ACC112 (cell line): ENCODE data around the gene ALOXE3.

Source experiments
- H2AFZ ChIP-seq: fragments of 200-600 bp; sonication (generic); one replicate; pipeline ENCODE4 v1.6.0; 2017; ENCODE audit warnings: antibody characterized with exemption, low read length; ENCODE audit not compliant: unreplicated experiment
- H3K27ac ChIP-seq: fragments of 200-600 bp; sonication (generic); 2 replicates; pipeline ENCODE4 v1.5.1; 2014; ENCODE audit warnings: low read depth, mild to moderate bottlenecking, antibody characterized with exemption, low read length, moderate library complexity
- H3K27me3 ChIP-seq: fragments of 200-600 bp; sonication (generic); 2 replicates; pipeline ENCODE4 v1.6.1; 2014; ENCODE audit warnings: mild to moderate bottlenecking, antibody characterized with exemption, low read length, moderate library complexity, mixed read lengths; ENCODE audit not compliant: insufficient read depth
- H3K36me3 ChIP-seq: fragments of 200-600 bp; sonication (generic); 2 replicates; pipeline ENCODE4 v1.6.1; 2016; ENCODE audit warnings: mild to moderate bottlenecking, antibody characterized with exemption, low read length, moderate library complexity, mixed read lengths; ENCODE audit not compliant: insufficient read depth
- H3K4me1 ChIP-seq: fragments of 200-600 bp; sonication (generic); one replicate; pipeline ENCODE4 v1.6.1; 2016; ENCODE audit warnings: low read length, mixed read lengths; ENCODE audit not compliant: insufficient read depth, unreplicated experiment, control insufficient read depth
- H3K4me3 ChIP-seq: fragments of 200-600 bp; sonication (generic); 2 replicates; pipeline ENCODE4 v1.5.1; 2014; ENCODE audit warnings: mild to moderate bottlenecking, low read depth, low read length
- H3K79me2 ChIP-seq: fragments of 200-600 bp; sonication (generic); one replicate; pipeline ENCODE4 v1.6.0; 2016; ENCODE audit warnings: low read length; ENCODE audit not compliant: control insufficient read depth, unreplicated experiment, insufficient read depth

ALOXE3 gene

DNA sequence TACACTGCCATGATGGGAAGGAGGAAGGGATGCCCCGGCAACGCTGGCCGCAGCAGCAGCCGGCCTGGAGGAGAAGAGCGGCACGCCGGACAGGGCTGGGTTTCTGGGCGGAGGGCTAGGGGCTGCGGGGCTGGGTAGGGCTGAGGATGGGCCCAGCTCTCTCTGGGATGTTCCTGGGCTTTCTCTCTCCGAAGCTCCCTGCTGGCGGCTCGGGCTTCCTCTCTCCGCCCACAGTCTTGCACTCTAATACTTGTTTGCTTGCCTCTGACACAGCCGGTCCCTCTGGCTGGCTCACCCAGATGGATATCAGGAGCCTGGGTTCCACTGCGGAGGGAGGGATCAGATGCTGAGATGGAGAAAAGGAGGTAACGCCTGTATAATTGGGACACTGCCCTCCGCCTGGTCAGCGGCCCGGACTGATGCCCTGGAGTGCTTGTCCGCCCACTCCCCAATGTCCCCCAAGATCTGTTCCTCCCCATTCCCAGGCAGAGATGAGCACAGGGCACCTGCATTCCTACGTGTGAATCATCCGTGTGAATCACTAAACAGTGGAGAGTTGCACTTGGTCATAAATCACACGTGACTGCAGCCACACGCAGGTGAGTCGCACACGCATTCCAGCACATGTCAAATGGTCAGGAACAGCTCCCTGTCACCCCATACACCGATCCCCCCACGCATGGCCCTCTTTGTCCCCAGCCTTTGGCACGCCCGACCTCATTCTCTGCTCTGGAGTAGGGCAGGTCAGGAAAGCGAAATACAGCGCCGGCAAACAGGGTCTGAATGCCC, at the start of gene ALOXE3:
TSS of gene ALOXE3 (minus strand) at position 535 of the 789 bp plus-strand sequence. CDS start at position 11, 524 bp downstream.
- Histone ChIP-seq H3K36me3 (no peaks in the 10 kb centered on the region), H3K4me1 (peaks cover 5% of the 10 kb centered on the region), H3K4me3 (peak within 1 kb of the TSS; percentile 81), H2AFZ (peak within 1 kb of the TSS; percentile 75), H3K79me2 (no peaks in the 10 kb centered on the region), H3K27ac (peak within 1 kb of the TSS; percentile 53), H3K27me3 (peaks cover 31% of the 10 kb centered on the region)

DNA sequence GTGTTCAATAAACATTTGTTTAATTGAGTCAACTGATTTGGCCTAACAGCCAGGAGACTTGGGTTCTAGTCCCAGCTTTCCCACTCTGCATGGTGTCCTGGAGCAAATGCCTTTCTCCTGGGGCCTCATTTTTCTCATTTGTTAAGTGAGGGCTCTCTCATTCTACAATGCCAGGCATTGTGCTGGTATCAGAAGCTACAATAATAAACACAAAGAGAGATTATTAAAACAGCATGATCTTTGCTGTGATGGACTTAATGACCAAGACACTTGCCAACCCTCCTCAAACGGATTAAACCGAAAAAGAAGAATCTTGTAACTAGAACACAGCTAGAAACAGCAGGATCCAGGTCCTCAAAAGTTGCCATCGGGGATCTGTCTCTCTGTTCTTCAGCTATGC, 49.2 kb upstream of the ALOXE3 start:
- no peak overlapping the region for H3K27ac ChIP-seq
- no peak overlapping the region for H2AFZ ChIP-seq
- H3K4me3 ChIP-seq: no peak overlapping the region
- H3K27me3 ChIP-seq: no peaks in the 10 kb centered on the region
- H3K79me2 ChIP-seq: peaks cover 2% of the 10 kb centered on the region
- peaks cover 27% of the 10 kb centered on the region for H3K4me1 ChIP-seq
- H3K36me3 ChIP-seq: no peaks in the 10 kb centered on the region

DNA sequence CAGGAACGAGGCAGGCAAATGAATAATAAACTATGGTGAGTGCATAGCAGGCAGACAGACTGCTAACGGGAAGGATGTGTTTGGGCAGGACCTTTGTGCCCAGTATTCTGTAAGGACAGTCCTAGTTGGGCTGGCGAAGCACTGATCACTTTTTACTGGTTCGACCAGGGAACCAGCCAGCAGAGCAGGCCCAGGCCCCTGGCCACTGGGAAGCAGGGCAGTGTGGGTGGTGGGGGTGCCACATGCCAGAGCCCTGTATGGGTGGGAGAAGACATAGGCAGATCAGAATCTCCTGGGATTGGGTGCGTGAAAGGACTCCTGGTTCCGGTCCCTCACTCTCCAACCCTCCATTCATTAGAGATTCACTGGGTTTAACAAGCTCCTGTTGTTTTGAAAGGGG, 48.4 kb upstream of the ALOXE3 start:
- Histone ChIP-seq H3K27me3 (no peaks in the 10 kb centered on the region), H3K27ac (peak overlapping the region; percentile 91), H3K4me1 (peaks cover 25% of the 10 kb centered on the region), H3K79me2 (peaks cover 10% of the 10 kb centered on the region), H3K36me3 (no peaks in the 10 kb centered on the region), H2AFZ (no peak overlapping the region), H3K4me3 (no peak overlapping the region)

DNA sequence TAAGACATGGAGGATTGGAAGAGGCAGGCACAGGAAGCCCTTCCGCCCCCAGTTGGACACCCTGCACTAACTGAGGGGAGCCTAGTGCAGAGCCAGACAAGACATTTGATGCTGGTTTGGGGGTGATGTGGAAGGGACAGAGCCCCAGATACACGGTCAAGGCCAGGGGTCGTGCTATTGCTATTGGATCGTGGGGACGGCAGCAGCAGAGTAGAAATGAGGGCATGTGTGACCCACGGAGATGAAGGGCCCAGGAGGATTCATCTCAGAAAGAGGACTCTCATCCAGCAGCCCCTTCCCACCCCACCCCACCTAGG, 46.5 kb upstream of the ALOXE3 start:
- Histone ChIP-seq H3K4me1 (peaks cover 35% of the 10 kb centered on the region), H3K79me2 (peaks cover 20% of the 10 kb centered on the region), H3K27me3 (no peaks in the 10 kb centered on the region), H3K4me3 (no peak overlapping the region), H2AFZ (no peak overlapping the region), H3K36me3 (no peaks in the 10 kb centered on the region), H3K27ac (peak overlapping the region; percentile 80)

DNA sequence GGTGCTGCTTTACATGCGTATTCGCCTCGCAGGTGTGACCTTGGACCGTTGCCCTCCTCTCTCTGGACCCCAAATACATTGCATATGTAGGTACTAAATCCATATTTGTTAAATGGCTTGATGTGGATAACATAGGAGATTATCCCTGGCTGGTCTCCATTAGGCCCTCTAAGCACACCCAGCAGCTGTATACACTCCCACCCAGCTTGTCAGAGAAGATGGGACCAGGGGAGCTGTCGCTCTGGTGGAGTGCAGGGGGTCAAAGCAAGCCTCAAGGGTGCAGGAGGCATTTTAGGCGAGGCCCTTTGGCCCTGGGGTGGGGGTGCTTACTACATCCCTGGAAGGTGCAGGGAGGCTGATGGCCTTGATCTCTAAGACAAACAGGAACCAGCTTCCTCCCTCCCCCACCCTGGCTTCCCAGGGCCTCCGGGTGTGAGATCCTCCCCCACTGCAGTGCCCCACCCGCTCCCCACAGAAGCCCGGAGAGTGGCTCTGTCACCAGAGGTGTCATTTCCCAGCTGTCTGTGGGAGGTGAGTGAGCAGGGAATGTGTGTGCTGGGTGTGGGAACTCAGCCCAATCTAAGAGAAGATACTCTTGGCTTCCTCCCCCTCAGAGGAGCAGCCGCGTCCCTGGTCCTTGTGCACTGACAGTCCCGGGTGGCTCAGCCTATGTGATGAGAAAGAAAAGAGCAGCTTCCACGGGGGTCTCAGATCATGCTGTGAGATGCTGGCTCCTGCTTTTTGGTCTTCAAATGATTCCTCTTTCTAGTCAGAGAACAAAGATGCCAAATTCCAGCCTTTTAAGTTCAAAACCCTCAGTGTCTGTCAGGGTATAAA, 45.9 kb upstream of the ALOXE3 start:
- H3K27ac ChIP-seq: peak overlapping the region; percentile 80
- no peaks in the 10 kb centered on the region for H3K36me3 ChIP-seq
- no peaks in the 10 kb centered on the region for H3K27me3 ChIP-seq
- H3K79me2 ChIP-seq: peaks cover 23% of the 10 kb centered on the region
- H3K4me1 ChIP-seq: peaks cover 35% of the 10 kb centered on the region
- H2AFZ ChIP-seq: peak overlapping the region; percentile 1
- no peak overlapping the region for H3K4me3 ChIP-seq

DNA sequence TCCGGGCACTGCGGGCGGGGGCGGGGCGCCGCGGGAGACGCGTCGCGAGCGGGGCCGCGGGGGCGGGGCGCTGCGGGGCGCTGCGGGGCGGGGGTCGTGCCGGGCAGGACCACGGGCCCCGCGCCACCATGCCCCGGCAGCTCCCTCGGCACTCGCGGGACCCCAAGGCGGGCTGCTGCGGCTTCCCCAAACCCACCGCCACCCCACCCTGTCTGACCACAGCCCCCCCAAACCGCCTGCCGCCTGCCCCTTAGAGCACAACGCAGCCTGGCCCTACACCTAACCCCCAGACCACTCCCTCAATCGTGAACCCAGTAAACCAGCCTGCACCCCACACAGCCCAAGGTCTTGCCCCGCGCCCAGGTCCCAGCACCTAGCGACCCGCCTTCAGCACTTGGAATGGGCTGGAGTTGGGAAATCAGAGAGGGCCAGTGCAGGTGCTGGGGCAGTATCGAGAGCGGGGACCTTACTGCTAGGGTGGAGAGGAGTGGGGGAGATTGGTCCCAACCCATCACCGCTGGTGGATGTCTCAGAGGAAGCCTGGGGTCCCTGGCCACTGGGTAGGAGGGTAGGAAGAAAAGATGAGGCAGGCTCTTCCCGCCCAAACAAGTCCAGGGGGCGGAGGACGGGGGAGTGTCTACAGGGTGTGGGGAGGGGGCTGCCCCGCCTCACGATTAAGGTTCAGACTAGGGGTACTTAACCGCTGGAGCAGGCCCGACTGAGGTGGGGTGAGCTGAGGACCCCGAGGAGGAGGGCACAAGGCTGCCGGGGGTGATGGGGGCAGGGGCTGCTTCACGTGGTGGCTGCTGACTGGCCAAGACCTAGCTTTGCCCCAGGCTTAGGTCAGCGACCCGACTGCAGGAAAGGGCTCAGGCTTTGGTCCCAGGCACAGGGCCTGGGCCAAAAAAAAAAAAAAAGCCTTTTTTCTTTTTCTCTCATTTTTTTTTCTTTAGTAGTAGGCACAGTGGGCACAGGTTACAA, 45.0 kb upstream of the ALOXE3 start:
- H2AFZ ChIP-seq: peak overlapping the region; percentile 94

DNA sequence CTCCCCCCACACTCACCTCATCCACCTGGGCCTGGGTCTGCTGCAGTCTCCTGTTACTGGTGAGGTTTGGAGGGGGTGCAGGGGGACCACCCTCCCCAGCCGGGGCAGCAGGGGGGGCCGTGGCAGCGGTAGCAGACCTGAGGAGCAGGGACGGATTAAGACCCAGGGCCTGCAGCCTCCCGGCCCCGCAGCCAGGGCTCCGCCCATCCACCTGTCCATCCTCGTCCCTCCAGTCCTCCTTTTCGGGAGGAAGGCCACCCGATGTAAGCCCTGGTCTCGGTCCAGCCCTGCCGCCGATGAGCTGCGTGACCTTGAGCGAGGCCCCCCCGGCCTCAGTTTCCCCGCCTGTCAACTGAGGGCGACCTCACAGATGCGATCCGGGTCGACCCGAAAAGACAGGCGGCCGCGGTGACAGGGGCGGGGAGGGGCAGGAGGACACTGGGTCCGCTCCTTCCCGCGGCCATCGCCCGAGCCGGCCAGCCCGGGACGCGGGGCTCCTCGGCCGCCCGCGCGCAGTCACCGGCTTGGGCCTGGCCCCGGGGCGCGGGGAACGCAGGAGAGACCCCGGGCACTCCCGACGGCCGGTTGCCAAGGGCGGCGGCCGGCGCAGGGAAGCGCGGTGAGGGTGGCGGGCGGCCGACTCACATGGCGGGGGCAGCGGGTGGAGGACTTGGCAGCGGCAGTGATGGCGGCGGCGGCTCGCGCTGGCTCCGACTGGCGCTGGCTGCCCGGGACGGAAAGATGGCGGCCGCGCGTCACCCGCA, 44.1 kb upstream of the ALOXE3 start, which contains the start of gene VAMP2:
TSS of gene VAMP2 (minus strand) at position 716 of the 764 bp plus-strand sequence. CDS start at position 647, 69 bp downstream.
- peak within 1 kb of the TSS; percentile 89 for H3K27ac ChIP-seq
- H3K36me3 ChIP-seq: no peaks in the 10 kb centered on the region
- peaks cover 23% of the 10 kb centered on the region for H3K79me2 ChIP-seq
- peaks cover 35% of the 10 kb centered on the region for H3K4me1 ChIP-seq
- no peaks in the 10 kb centered on the region for H3K27me3 ChIP-seq
- H2AFZ ChIP-seq: peak within 1 kb of the TSS; percentile 94
- H3K4me3 ChIP-seq: peak within 1 kb of the TSS; percentile 97

More for the DNA sequence above, 45.0 kb upstream of the ALOXE3 start:
- H3K4me1 ChIP-seq: peaks cover 35% of the 10 kb centered on the region
- H3K79me2 ChIP-seq: peaks cover 23% of the 10 kb centered on the region
- peak overlapping the region; percentile 97 for H3K4me3 ChIP-seq
- no peaks in the 10 kb centered on the region for H3K36me3 ChIP-seq
- H3K27me3 ChIP-seq: no peaks in the 10 kb centered on the region
- H3K27ac ChIP-seq: peak overlapping the region; percentile 80

DNA sequence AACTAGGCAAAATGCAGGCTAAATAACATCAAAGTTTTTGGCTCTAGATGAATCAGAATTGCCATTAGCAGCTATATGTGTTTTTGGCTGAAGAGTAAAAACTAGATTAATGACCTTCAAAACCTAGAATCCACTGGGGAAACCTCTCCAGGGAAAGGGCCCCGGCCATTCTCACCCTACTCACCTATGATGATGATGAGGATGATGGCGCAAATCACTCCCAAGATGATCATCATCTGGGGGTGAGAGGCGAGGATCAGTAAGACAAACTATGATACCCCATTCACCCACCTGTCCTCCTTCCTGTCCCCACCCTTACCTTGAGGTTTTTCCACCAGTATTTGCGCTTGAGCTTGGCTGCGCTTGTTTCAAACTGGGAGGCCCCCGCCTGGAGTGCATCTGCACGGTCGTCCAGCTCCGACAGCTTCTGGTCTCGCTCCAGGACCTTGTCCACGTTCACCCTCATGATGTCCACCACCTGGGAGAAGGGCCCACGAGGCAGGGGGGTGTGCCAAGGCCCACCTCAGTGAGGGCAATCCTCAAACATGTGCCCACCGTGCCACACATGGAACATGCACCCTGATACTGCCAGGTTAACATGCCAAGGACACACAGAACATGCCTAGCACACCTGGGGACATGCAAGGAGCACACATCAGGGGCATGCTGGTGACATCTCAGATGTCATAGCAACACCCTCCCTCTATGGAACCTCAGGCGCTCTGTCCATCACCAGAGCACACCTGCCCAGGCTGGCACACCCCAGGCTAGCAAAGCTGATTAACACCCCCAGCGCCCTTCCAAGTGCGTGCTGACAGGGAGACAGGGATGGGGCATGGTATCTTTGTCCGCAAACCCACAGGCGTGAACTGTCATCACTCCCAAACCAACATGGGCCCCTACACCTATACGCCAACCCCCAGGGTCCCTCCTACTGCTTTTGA, 43.2 kb upstream of the ALOXE3 start:
- Histone ChIP-seq H3K79me2 (peaks cover 23% of the 10 kb centered on the region), H3K36me3 (no peaks in the 10 kb centered on the region), H3K4me1 (peaks cover 40% of the 10 kb centered on the region), H3K4me3 (peak overlapping the region; percentile 97), H2AFZ (no peak overlapping the region), H3K27ac (peak overlapping the region; percentile 89; the same call in 1 of the 2 replicates), H3K27me3 (no peaks in the 10 kb centered on the region)

DNA sequence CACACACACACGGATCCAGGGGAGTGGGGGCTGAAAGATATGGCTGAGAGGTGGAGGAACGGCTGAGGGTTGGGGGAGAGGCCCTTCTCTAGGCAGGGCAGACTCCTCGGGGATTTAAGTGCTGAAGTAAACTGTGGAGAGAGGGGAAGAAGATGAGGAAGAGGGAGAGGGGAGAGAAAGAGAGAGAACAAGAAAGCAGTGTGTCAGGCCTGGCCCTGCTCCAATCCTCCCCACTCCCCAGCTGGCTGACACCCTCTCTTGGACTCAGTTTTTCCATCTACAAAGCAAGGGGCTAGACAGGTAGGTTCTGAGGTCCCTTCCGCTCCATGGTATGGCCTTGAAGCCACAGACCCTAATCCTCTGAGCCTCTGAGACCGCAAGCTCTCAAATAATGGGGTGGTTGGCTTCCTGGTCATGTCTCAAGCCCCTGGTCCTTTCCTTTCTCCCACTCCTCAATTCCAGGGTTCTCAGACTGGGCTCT, 42.5 kb upstream of the ALOXE3 start:
- Histone ChIP-seq H2AFZ (no peak overlapping the region), H3K27ac (peak overlapping the region; percentile 89; the same call in 1 of the 2 replicates), H3K36me3 (no peaks in the 10 kb centered on the region), H3K4me3 (peak overlapping the region; percentile 97; the same call in 1 of the 2 replicates), H3K27me3 (no peaks in the 10 kb centered on the region), H3K79me2 (peaks cover 26% of the 10 kb centered on the region), H3K4me1 (peaks cover 34% of the 10 kb centered on the region)
